ENCODE results near the gene CDKAL1.

Gene CDKAL1

DNA sequence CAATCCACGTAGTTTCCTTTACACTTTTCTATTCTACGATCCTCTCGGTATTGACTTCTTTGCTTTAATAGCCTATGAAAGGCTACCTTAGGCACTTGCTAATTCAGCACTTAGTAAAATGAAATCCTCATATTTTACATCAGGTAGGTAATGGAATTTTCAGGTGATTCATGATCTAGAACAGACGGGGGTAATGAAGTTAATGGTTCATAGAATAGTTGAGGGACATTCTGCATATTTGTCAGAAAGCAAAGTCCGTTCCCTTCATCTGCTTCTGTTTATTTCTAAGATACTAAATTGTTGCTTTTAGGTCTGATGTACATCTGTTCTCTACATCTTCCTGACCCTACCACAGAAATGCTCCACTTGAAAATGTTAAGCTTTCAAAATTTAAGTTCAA lies 431.7 kb downstream of the CDKAL1 start:
- no peaks in the 10 kb centered on the region for H3K36me3 ChIP-seq (ENCODE audit: control insufficient read depth, insufficient read depth, low read length)

GRCh38 chr6:20969551-20969950 lies 435.3 kb downstream of the CDKAL1 start:
- no peak for TF ChIP-seq CTCF (IDR thresholded peaks at IDR 0.05)
- no peaks in the 10 kb centered on the region for H3K36me3 ChIP-seq (ENCODE audit: control insufficient read depth, insufficient read depth, low read length)
- no peaks in the 10 kb centered on the region for H3K27me3 ChIP-seq (ENCODE audit: control insufficient read depth, insufficient read depth, low read length)
- no peak overlapping the region for H3K9ac ChIP-seq
- H3K27ac ChIP-seq = no peak overlapping the region
- H3K4me2 ChIP-seq (ENCODE audit: low read length) = no peak overlapping the region
- no peaks in the 10 kb centered on the region for H3K79me2 ChIP-seq
- no peak overlapping the region for H3K4me3 ChIP-seq (ENCODE audit: low read depth, low read length)
- no peak overlapping the region for H2AFZ ChIP-seq
- H3K4me1 ChIP-seq = no peaks in the 10 kb centered on the region
- peaks cover 3% of the 10 kb centered on the region for H3K9me3 ChIP-seq (ENCODE audit: control insufficient read depth, low read length)

More for the DNA sequence above, 431.7 kb downstream of the CDKAL1 start:
- Histone ChIP-seq H3K4me3 (ENCODE audit: low read depth, low read length) (no peak overlapping the region), H2AFZ (no peak overlapping the region), H3K27ac (no peak overlapping the region), H3K79me2 (no peaks in the 10 kb centered on the region), H3K4me2 (ENCODE audit: low read length) (no peak overlapping the region), H3K9me3 (ENCODE audit: control insufficient read depth, low read length) (peaks cover 3% of the 10 kb centered on the region), H3K27me3 (ENCODE audit: control insufficient read depth, insufficient read depth, low read length) (no peaks in the 10 kb centered on the region), H3K9ac (no peak overlapping the region), H3K4me1 (no peaks in the 10 kb centered on the region)
- no peak for TF ChIP-seq CTCF (IDR thresholded peaks at IDR 0.05)

DNA sequence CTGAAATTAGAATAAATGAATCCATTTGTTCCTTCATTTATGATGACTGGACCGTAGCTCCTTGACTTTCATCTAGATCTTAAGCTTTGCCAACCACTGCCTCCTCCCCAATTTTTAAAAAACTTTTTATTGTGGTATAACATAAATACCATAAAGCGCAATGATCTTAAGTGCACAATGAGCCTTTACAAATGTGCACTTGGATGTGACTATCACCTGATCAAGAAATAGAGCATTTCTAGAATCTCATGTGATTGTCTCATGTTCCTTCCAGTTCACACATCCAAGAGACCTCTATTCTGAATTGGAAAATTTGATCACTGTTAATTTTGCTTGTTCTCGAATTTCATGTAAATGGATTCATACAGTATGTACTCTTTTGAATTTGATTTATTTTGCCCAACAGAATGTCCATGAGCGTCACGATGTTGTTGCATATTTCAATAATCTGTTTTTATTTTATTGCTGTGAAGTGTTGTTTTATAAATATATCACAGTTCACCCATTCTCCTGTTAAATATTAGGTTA lies 442.2 kb downstream of the CDKAL1 start:
- no peaks in the 10 kb centered on the region for H3K27me3 ChIP-seq (ENCODE audit: control insufficient read depth, insufficient read depth, low read length)
- H3K9me3 ChIP-seq (ENCODE audit: control insufficient read depth, low read length) = no peaks in the 10 kb centered on the region

GRCh38 chr6:20978151-20978614 lies 443.9 kb downstream of the CDKAL1 start:
- no peak overlapping the region for H3K4me2 ChIP-seq (ENCODE audit: low read length)
- H3K27me3 ChIP-seq (ENCODE audit: control insufficient read depth, insufficient read depth, low read length) = no peaks in the 10 kb centered on the region
- TF ChIP-seq CTCF (IDR thresholded peaks at IDR 0.05) = no peak
- H3K79me2 ChIP-seq = no peaks in the 10 kb centered on the region
- no peaks in the 10 kb centered on the region for H3K9me3 ChIP-seq (ENCODE audit: control insufficient read depth, low read length)
- H3K36me3 ChIP-seq (ENCODE audit: control insufficient read depth, insufficient read depth, low read length) = no peaks in the 10 kb centered on the region
- H3K4me1 ChIP-seq = no peaks in the 10 kb centered on the region
- H3K9ac ChIP-seq = no peak overlapping the region
- no peak overlapping the region for H2AFZ ChIP-seq
- H3K4me3 ChIP-seq (ENCODE audit: low read depth, low read length) = no peak overlapping the region
- no peak overlapping the region for H3K27ac ChIP-seq

More for the DNA sequence above, 442.2 kb downstream of the CDKAL1 start:
- Histone ChIP-seq H2AFZ (no peak overlapping the region), H3K27ac (no peak overlapping the region), H3K4me2 (ENCODE audit: low read length) (no peak overlapping the region), H3K4me1 (no peaks in the 10 kb centered on the region), H3K9ac (no peak overlapping the region), H3K36me3 (ENCODE audit: control insufficient read depth, insufficient read depth, low read length) (no peaks in the 10 kb centered on the region), H3K79me2 (no peaks in the 10 kb centered on the region), H3K4me3 (ENCODE audit: low read depth, low read length) (no peak overlapping the region)
- no peak for TF ChIP-seq CTCF (IDR thresholded peaks at IDR 0.05)

- no peak for TF ChIP-seq CTCF (IDR thresholded peaks at IDR 0.05)
- Histone ChIP-seq H3K36me3 (ENCODE audit: control insufficient read depth, insufficient read depth, low read length) (no peaks in the 10 kb centered on the region), H3K27ac (no peak overlapping the region), H3K27me3 (ENCODE audit: control insufficient read depth, insufficient read depth, low read length) (no peaks in the 10 kb centered on the region), H3K4me1 (no peaks in the 10 kb centered on the region), H3K9me3 (ENCODE audit: control insufficient read depth, low read length) (no peaks in the 10 kb centered on the region), H3K79me2 (no peaks in the 10 kb centered on the region), H2AFZ (no peak overlapping the region), H3K4me3 (ENCODE audit: low read depth, low read length) (no peak overlapping the region), H3K4me2 (ENCODE audit: low read length) (no peak overlapping the region), H3K9ac (no peak overlapping the region)
Measured at GRCh38 chr6:20979076-20979475, 444.8 kb downstream of the CDKAL1 start.

Measured in parathyroid adenoma (tissue), 2 donors.